GM21528 (cell line): ENCODE results near the gene TCEANC.
A peak's percentile ranks its signal among the peaks of the same experiment; 100 is the strongest.
"Not testable (repeated sequence)": the region's sequence is repeated elsewhere in the genome, so short reads cannot be mapped to it uniquely, and the experiment has no call there.

Experiments
- ATAC-seq: cut with Tn5 transposase; IDR thresholded peaks from one replicate; pipeline ENCODE4 v1.9.1; 2021; ENCODE audit warnings: mild to moderate bottlenecking, moderate library complexity; ENCODE audit not compliant: unreplicated experiment, low FRiP score

The TCEANC gene, protein sequence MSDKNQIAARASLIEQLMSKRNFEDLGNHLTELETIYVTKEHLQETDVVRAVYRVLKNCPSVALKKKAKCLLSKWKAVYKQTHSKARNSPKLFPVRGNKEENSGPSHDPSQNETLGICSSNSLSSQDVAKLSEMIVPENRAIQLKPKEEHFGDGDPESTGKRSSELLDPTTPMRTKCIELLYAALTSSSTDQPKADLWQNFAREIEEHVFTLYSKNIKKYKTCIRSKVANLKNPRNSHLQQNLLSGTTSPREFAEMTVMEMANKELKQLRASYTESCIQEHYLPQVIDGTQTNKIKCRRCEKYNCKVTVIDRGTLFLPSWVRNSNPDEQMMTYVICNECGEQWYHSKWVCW

GRCh38 chrX:13652850-13653693, at the start of gene TCEANC:
TSS of gene TCEANC (plus strand) at chrX:13653141. CDS start at chrX:13662509, 9,368 bp downstream.
- ATAC-seq = peak; percentile 92

GRCh38 chrX:13605611-13606010, 47.3 kb upstream of the TCEANC start:
- ATAC-seq = no peak

DNA sequence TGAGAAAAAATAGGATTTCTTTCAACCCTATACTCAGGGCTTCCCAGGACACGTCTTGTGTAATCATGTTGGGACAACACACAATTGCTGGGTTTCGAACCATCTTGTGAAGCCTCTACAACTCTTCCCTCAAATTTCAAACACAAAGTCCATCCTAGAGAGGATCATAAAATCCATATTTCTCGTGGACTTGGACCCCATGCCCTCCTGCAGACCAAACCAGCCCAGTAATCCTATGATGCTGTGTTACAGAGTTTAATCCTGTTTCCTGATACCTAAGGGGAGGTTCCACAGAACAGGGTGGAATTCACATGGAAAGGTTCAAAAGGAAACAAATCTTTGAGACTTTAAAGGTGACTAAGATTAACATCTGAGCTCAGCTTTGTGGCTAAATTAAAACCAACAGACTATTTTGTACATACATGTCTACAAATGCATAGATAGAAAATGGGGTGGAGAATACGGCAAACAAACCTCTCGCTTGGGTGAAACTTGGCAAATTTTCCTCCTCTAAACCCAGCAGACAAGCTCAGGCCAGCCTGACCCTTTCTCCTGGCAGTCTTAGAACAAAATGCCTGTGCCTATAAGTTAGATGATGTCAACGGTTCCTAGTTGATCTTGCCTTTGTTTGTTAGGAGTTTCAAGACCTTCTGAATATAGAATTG, 45.5 kb upstream of the TCEANC start:
- ATAC-seq = no peak

DNA sequence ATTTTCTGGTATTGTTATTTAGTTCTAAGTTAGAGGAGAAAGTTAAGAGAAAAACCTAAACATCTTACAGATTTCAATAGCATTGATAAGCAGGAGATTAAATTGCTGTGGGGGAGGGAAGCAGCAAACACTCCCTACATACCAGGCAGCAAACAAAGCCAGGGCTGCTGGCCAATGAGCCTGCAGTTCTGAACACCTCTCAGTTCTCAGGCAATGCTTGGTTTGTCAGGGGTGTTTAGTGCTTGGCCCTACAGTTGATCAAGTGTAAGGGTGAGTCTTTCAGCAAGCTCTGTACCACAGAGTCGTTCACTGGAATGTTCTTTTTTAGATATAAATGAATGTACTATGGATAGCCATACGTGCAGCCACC, 45.0 kb upstream of the TCEANC start:
- no peak for ATAC-seq

DNA sequence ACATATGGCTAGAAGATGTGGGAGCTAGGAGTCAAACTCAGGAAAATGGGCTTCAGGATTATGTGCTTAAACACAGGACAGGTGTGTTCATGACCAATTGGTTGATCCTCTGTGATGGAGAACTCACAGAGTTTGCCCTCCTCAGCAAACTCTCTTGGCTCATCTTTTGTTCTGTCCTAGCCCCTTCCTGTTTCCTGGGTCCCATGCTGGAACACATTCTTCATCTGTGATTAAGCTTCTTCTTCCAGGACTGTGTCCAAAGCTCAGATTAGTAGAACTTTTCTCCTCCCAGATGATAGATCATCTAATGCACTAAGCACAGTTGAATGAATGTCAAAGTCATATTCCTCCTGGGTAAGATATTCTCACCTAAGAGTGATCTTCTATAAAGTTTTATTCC, 38.8 kb upstream of the TCEANC start:
- ATAC-seq = no peak

DNA sequence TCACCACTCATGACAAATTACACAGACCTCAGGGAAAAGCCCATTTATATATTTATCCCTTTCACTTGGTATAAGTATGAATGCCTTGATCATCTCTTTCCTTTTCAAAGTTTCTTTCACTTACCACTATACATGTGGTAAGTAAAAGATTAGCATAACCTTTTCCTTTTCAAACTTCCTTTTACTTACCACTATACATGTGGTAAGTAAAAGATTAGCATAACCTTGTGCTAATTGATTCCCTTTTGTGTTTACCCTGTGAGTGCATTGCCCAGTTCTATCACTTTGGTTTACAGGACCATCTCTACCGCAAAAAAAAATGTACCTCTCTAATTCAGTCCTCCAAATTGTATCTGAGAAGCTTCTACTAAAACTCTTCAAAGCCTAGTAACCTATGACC, 32.7 kb upstream of the TCEANC start:
- no peak for ATAC-seq

DNA sequence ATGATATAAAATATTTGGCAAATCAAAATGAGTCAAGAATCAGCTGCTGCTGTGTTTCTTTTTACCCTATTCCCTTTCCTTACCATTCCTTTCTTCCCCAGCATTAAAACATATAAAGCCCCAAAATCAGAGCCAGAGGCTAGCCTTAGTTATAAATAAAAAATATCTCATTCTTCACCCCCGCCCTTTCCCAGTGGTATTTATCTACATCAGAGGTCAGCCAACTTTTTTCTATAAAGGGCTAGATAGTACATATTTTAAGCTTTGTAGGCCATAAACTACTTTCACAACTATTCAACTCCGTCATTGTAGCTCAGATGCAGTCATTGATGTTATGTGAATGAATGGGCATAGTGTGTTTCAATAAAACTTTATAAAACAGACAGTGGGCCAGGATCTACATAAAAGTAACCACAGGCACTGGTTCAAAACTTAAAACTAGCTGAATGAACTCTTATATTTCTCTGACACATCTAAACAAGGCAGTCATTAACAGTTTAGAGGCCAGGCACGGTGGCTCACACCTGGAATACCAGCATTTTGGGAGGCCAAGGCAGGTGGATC, 30.5 kb upstream of the TCEANC start:
- ATAC-seq = no peak

- no peak for ATAC-seq
These were observed 25.6 kb upstream of the TCEANC start for GRCh38 chrX:13627306-13627705.

GRCh38 chrX:13637224-13637623, 15.7 kb upstream of the TCEANC start:
- ATAC-seq = not testable (repeated sequence)

DNA sequence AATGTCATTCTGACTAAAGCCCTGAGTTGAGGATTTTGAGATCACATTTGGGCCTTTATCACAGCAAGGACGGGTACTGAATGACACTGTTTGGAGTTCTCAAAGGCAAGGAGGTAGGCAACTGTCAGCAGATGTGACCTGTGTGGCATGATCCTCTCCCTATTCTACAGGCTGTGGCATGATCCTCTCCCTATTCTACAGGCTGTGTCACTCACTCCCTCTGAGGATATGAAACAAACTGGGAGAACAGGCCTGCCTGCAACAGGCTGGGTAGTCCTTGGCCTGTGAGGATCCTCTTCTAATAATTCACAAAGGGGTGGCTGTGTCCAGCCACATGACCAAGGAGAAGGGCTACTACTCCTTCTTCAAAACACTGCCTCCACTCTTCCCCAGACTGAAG, 14.9 kb upstream of the TCEANC start:
- ATAC-seq = no peak

DNA sequence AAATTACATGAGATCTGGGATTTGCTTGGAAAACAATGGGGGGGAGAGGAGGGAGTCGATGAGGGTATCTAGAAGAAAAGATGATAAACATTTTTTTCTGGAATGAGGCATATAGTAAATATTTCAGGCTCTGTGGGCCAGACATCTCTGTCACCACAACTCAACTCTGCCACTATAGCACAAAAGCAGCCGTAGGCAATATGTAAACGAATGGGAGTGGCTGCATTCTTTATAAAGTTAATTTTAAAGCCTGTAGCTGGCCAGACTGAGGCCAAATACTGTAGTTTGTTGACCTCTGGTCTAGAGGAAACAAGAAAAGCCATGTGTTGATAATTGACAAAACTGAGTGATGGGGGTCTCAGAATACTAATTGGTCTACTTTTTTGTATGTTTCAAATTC, 14.1 kb upstream of the TCEANC start:
- no peak for ATAC-seq

DNA sequence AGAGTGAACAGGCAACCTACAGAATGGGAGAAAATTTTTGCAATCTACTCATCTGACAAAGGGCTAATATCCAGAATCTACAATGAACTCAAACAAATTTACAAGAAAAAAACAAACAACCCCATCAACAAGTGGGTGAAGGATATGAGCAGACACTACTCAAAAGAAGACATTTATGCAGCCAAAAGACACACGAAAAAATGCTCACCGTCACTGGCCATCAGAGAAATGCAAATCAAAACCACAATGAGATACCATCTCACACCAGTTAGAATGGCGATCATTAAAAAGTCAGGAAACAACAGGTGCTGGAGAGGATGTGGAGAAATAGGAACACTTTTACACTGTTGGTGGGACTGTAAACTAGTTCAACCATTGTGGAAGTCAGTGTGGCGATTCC, 11.3 kb upstream of the TCEANC start:
- not testable (repeated sequence) for ATAC-seq

- no peak for ATAC-seq
These were observed 7.3 kb upstream of the TCEANC start for GRCh38 chrX:13645464-13646153.

- no peak for ATAC-seq
These were observed 6.8 kb upstream of the TCEANC start for GRCh38 chrX:13646154-13646549.

DNA sequence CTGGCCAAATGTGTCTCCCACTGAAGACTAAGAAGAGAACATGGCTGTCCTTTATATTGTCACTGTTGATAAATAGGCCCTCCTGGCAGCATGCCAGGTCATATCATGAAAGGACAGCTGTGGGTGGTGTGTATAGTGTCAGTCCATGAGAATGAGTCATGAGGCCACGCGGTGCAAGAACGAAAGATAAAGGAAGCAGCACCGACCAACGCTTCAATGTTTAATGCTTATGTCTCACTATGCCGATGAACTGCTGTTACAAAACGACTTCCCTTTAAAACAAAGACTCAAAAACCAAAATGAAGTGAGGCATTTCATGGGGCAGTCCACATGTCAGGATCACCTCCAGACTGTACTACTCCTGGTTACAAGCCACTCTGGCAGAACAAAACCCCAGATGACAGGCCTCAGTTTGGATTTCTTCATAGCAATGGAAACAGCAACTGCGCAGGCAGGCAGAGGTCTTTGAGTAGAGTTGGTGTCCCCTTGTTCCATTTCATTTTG, 5.2 kb upstream of the TCEANC start:
- no peak for ATAC-seq

- not testable (repeated sequence) for ATAC-seq
These were observed 4.6 kb upstream of the TCEANC start for GRCh38 chrX:13648336-13648735.

- no peak for ATAC-seq
These were observed 3.1 kb upstream of the TCEANC start for GRCh38 chrX:13649838-13650237.

DNA sequence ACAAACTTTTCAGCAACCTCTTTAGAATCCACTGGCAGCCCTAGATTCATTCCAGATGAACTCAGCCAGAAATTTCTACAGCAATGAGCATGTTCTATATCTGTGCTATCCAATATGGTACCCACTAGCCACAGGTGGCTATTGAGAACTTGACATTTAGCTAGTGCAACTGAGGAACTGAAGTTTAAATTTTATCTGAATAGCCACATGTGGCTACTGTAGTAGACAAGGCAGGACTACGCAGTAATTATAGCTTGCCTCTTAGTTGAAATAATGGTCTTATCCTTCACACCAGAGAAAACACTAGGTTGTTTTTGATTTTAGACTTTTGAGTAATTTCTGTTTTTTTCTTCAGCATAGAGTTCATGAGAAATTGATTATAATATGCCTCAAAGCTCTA, 2.6 kb upstream of the TCEANC start:
- ATAC-seq = no peak

DNA sequence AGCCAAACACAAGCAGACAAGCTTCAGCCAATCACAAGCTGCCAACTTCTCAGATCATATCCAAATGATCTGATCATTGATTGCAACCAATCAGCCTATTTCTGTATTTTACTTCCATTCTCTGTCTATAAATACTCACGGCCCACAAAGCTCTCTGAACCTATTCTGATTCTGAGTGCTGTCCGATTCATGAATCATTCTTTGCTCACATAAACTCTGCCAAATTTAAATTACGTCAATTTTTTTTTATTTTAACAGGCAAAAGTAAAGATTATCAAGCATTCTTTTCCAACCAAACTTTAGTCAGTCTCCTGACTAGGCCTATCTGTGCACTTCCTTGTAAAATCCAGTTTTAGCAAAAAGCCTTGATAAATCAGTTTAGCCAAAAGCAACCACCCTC, 1.8 kb upstream of the TCEANC start:
- no peak for ATAC-seq

GRCh38 chrX:13652287-13652793, 601 bp upstream of the TCEANC start:
- peak; percentile 6 for ATAC-seq
